OCI-LY3 (cell line): ENCODE data around the gene ST6GALNAC2.

Experiments
- CTCF ChIP-seq: fragments of 200-600, 300-600 bp; sonication (generic); IDR thresholded peaks from 2 replicates; pipeline ENCODE4 v1.5.1; 2014; ENCODE audit warnings: antibody characterized with exemption, low read length, low read depth
- EZH2phosphoT487 ChIP-seq: fragments of 200-600 bp; shearing (Covaris generic); IDR thresholded peaks from 2 replicates; pipeline ENCODE4 v1.6.1; 2018; ENCODE audit warnings: antibody characterized with exemption, mixed run types, low read depth

GRCh38 chr17:76612977-76613851 is 27.6 kb upstream of the ST6GALNAC2 start:
- TF ChIP-seq CTCF: no peak
- no peak for TF ChIP-seq EZH2phosphoT487
